Calu3 (cell line): ENCODE results near the gene CDC42EP1. TPM values are rescaled to one million over a fixed set of nuclear protein-coding genes. Genes with fewer than 3 reads are reported as not detected.

Experiments used
- BruUV-seq: library from RNA; stranded (reverse); fragments of 400-500 nt; replicated peaks from 2 replicates; lab custom pipeline; 2021; lab: Mats Ljungman, UMichigan
- CTCF ChIA-PET: fragments of 300-600 bp; sonication (Branson Sonifier 250); formaldehyde crosslinking; loops from one replicate; lab custom pipeline; 2022; ENCODE audit warnings: antibody characterized with exemption; lab: Charles Lee
- DNase-seq: peaks from one replicate; pipeline ENCODE4 v3.0.0; 2022
- H3K27ac Mint-ChIP-seq: one replicate; pipeline ENCODE4 v1.8.0; 2022; ENCODE audit warnings: mixed read lengths; ENCODE audit not compliant: unreplicated experiment
- H3K27me3 Mint-ChIP-seq: one replicate; pipeline ENCODE4 v1.8.0; 2022; ENCODE audit warnings: mixed read lengths; ENCODE audit not compliant: unreplicated experiment
- H3K36me3 Mint-ChIP-seq: one replicate; pipeline ENCODE4 v1.8.0; 2022; ENCODE audit warnings: mild to moderate bottlenecking, moderate library complexity, mixed read lengths; ENCODE audit not compliant: insufficient read depth, unreplicated experiment
- H3K4me1 Mint-ChIP-seq: one replicate; pipeline ENCODE4 v1.8.0; 2022; ENCODE audit warnings: mild to moderate bottlenecking, low read depth, mixed read lengths; ENCODE audit not compliant: unreplicated experiment
- H3K4me3 Mint-ChIP-seq: one replicate; pipeline ENCODE4 v1.8.0; 2022; ENCODE audit warnings: mild to moderate bottlenecking, low read depth, moderate library complexity, mixed read lengths; ENCODE audit not compliant: unreplicated experiment
- H3K9me3 Mint-ChIP-seq: one replicate; pipeline ENCODE4 v1.8.0; 2022; ENCODE audit warnings: low read depth, mixed read lengths; ENCODE audit not compliant: unreplicated experiment
- intact Hi-C: fragments of 100-400 bp; cut with micrococcal nuclease; formaldehyde crosslinking; loops from one replicate; pipeline ENCODE4 v1.10.0; 2022; ENCODE audit not compliant: unreplicated experiment
- total RNA-seq: library from RNA; stranded (reverse); gene quantifications from 2 replicates; pipeline ENCODE4 v1.2.3, GENCODE V29; 2022
- TF ChIP-seq, protein P1 (sequence below): fragments of 200-600 bp; IDR thresholded peaks from one replicate; pipeline ENCODE4 v1.8.0; 2022; ENCODE audit warnings: antibody characterized with exemption; ENCODE audit not compliant: unreplicated experiment

The CDC42EP1 gene
- total RNA-seq, 1 experiment from 2014 or later = 162 TPM

DNA sequence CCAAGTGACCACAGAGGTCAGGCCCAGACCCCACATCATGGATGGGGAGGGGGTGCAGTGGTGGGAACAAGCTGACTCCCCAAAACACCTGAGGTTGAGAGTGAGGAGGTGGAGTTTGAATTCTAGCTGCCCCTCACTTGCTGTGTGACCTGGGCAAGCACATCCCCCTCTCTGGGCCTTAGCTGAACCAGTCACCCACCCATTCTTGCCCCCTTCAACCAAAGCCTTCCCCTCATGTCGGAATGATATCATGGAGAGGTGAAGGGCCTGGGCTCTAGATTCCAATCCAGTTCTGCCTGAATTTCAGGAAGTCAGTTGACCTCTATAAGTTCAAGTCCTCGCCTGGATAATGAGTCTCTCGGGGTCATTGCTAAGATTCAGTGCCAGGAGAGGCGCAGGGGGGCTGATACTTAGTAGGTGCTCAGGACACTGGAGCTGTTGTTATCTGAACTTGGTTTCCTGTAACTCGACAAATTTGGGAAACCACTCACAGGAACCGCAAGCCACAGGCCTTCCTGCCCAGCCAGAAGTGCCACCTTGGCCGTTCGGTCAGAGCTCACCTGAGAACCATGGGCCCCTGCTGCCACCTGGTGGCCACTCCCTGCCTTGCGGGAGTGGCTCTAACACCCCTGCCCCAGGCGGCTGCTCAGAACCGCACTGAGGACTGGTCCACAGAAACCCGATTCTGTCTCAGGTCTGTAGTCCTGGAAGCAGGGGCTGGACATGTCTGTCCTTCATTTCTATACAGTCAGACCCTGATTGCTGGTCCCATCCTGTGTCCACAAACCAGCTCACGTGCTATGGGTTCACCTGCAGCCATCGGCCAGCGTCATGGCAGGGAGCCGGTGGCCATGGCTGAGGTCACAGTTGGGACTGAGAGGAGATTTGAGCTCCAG lies 6.9 kb downstream of the CDC42EP1 start:
- Mint-ChIP-seq H3K27ac (peak overlapping the region; percentile 99), H3K4me1 (peaks cover 98% of the 10 kb centered on the region), H3K9me3 (no peaks in the 10 kb centered on the region), H3K4me3 (peak overlapping the region; percentile 87), H3K27me3 (no peaks in the 10 kb centered on the region), H3K36me3 (peaks cover 100% of the 10 kb centered on the region)
- TF ChIP-seq, protein P1, sequence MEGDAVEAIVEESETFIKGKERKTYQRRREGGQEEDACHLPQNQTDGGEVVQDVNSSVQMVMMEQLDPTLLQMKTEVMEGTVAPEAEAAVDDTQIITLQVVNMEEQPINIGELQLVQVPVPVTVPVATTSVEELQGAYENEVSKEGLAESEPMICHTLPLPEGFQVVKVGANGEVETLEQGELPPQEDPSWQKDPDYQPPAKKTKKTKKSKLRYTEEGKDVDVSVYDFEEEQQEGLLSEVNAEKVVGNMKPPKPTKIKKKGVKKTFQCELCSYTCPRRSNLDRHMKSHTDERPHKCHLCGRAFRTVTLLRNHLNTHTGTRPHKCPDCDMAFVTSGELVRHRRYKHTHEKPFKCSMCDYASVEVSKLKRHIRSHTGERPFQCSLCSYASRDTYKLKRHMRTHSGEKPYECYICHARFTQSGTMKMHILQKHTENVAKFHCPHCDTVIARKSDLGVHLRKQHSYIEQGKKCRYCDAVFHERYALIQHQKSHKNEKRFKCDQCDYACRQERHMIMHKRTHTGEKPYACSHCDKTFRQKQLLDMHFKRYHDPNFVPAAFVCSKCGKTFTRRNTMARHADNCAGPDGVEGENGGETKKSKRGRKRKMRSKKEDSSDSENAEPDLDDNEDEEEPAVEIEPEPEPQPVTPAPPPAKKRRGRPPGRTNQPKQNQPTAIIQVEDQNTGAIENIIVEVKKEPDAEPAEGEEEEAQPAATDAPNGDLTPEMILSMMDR = peak; percentile 97
- no TSS peak for BruUV-seq
- DNase-seq = peak; percentile 96
- intact Hi-C loops = loop anchor here (1.0 kb wide), 1 partner anchor 22 kb away; no protein-coding TSS in a partner anchor
- CTCF ChIA-PET = interaction anchor here (0.5 to 5.7 kb wide), 18 partner anchors 10 to 251 kb away, joined by 3 to 51 read pairs (median 8); partner anchors contain the start of genes CARD10 and GGA1

DNA sequence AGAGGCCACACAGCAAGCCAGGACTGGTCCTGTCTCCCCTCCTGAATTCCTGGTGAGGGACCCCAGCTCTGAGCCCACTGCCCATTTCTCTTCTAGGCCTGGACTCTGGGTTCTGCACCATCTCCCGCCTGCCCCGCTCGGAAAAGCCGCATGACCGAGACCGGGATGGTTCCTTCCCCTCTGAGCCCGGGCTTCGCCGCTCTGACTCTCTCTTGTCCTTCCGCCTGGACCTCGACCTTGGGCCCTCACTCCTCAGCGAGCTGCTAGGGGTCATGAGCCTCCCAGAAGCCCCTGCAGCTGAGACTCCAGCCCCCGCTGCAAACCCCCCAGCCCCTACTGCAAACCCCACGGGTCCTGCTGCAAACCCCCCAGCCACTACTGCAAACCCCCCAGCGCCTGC lies 7.7 kb downstream of the CDC42EP1 start:
- H3K36me3 Mint-ChIP-seq = peaks cover 100% of the 10 kb centered on the region
- intact Hi-C loops = loop anchor here (2.0 kb wide), 1 partner anchor 25 kb away; no protein-coding TSS in a partner anchor
- no peaks in the 10 kb centered on the region for H3K9me3 Mint-ChIP-seq
- CTCF ChIA-PET = interaction anchor here (1.3 to 5.7 kb wide), 10 partner anchors 11 to 96 kb away, joined by 6 to 51 read pairs (median 26); no protein-coding TSS in a partner anchor
- no peak for DNase-seq
- BruUV-seq = no TSS peak
- peak overlapping the region; percentile 99 for H3K27ac Mint-ChIP-seq
- TF ChIP-seq, protein P1 = no peak
- peaks cover 90% of the 10 kb centered on the region for H3K4me1 Mint-ChIP-seq
- no peaks in the 10 kb centered on the region for H3K27me3 Mint-ChIP-seq
- H3K4me3 Mint-ChIP-seq = peak overlapping the region; percentile 87

DNA sequence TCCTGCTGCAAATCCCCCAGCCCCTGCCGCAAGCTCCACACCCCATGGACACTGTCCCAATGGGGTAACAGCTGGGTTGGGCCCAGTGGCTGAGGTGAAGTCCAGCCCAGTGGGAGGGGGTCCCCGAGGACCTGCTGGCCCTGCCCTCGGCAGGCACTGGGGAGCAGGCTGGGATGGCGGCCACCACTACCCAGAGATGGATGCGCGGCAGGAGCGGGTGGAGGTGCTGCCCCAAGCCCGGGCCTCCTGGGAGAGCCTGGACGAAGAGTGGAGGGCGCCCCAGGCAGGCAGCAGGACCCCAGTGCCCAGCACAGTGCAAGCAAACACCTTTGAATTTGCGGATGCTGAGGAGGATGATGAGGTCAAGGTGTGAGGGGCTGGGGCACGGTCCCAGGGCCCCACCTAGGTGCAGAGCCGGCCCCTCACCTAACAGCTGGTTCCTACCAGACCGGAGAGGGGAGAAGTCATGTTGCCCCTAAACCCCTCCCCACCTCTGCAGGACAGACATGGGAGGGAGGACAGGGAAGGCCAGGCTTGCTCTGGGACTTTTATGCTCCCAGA lies 8.2 kb downstream of the CDC42EP1 start:
- Mint-ChIP-seq H3K36me3 (peaks cover 98% of the 10 kb centered on the region), H3K27ac (peak overlapping the region; percentile 99), H3K4me3 (peak overlapping the region; percentile 56), H3K4me1 (peaks cover 85% of the 10 kb centered on the region), H3K9me3 (no peaks in the 10 kb centered on the region), H3K27me3 (no peaks in the 10 kb centered on the region)
- no TSS peak for BruUV-seq
- TF ChIP-seq, protein P1 = no peak
- no peak for DNase-seq
- intact Hi-C loops = loop anchor here (2.0 kb wide), 1 partner anchor 24 kb away; no protein-coding TSS in a partner anchor
- CTCF ChIA-PET = interaction anchor here (0.7 to 5.7 kb wide), 12 partner anchors 11 to 66 kb away, joined by 3 to 51 read pairs (median 18); partner anchors contain the start of gene GGA1
